ENCODE data around the gene TADA2B.

TADA2B gene

GRCh38 chr4:7070729-7071511 is 27.7 kb downstream of the TADA2B start:
- H3K4me3 ChIP-seq (ENCODE audit: low read depth, low read length) = no peak overlapping the region
- TF ChIP-seq, protein P1, sequence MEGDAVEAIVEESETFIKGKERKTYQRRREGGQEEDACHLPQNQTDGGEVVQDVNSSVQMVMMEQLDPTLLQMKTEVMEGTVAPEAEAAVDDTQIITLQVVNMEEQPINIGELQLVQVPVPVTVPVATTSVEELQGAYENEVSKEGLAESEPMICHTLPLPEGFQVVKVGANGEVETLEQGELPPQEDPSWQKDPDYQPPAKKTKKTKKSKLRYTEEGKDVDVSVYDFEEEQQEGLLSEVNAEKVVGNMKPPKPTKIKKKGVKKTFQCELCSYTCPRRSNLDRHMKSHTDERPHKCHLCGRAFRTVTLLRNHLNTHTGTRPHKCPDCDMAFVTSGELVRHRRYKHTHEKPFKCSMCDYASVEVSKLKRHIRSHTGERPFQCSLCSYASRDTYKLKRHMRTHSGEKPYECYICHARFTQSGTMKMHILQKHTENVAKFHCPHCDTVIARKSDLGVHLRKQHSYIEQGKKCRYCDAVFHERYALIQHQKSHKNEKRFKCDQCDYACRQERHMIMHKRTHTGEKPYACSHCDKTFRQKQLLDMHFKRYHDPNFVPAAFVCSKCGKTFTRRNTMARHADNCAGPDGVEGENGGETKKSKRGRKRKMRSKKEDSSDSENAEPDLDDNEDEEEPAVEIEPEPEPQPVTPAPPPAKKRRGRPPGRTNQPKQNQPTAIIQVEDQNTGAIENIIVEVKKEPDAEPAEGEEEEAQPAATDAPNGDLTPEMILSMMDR (IDR thresholded peaks at IDR 0.05; ENCODE audit: borderline replicate concordance, insufficient read depth, low read depth, low read length) = peak; percentile 97

DNA sequence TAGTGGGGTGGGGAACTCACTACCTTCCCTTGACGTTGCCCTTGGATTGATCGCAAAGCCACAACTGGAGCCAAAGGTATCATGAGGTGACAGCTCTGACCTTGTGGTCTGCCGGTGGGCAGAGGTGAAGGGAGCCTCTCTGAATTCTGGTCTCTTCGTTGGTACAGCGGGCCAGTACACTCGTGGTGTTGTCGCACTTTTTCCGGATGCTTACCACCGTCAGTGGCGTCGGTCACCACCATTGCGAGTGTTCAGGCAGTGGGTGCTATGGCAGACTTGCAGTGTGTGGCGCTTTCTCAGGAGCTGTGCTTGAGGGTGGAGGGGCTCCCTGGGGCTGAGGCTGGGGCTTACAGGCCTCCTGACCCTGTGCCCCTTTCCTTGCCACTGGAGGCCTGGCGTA is 29.9 kb downstream of the TADA2B start:
- H3K4me3 ChIP-seq (ENCODE audit: low read depth, low read length) = no peak overlapping the region
- TF ChIP-seq, protein P1 (IDR thresholded peaks at IDR 0.05; ENCODE audit: borderline replicate concordance, insufficient read depth, low read depth, low read length) = no peak

GRCh38 chr4:7073526-7074390 is 30.6 kb downstream of the TADA2B start:
- TF ChIP-seq, protein P1 (IDR thresholded peaks at IDR 0.05; ENCODE audit: borderline replicate concordance, insufficient read depth, low read depth, low read length) = no peak
- no peak overlapping the region for H3K4me3 ChIP-seq (ENCODE audit: low read depth, low read length)

DNA sequence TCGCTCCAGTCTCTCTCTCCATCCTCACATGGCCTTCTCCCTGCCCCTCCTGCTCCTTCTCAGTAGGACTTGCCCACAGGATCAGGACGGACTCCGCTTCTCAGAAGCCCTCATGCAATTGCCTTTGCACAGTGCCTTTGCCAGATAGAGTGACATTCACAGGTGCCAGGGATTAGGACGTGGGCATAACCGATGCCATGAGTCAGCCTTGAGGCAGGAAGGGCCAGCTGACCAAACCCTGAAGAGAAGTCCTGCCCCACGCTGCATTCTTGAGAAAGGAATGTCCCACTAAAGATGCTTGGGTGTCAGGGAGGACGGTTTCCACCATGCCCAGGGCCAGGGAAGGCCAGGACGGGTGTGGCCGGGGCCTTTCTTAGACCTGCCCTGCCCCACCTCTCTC is 31.3 kb downstream of the TADA2B start:
- TF ChIP-seq, protein P1 (IDR thresholded peaks at IDR 0.05; ENCODE audit: borderline replicate concordance, insufficient read depth, low read depth, low read length) = no peak
- no peak overlapping the region for H3K4me3 ChIP-seq (ENCODE audit: low read depth, low read length)

DNA sequence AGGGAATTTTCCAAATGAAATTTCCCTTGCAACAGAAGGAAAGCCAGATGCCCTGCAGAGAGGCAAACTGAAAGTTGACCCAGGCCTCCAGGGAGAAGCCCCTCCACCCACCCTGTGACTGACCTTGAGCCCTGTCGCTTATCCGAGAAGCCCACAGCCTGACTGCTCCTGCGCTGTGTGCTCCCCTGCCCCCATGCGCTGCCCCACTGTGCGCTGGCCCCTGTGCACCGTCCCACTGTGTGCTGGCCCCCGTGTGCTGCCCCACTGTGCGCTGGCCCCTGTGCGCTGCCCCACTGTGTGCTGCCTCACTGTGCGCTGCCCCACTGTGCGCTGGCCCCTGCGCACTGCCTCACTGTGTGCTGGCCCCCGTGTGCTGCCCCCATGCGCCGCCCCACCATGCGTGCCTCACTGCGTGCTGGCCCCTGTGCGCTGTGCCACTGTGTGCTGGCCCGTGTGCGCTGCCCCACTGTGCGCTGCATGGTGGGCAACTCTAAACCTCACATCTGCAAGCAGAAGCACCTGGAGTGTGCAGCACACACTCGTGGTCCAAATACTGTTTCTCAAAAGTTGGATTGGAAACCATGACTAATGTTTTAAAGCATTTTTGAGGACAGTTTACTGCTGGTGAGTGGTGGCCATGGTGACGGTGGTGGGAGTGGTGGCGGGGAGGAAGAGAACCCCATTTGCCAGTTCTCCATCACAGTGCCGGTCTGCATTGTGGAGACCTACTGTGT is 33.0 kb downstream of the TADA2B start:
- H3K4me3 ChIP-seq (ENCODE audit: low read depth, low read length) = no peak overlapping the region
- TF ChIP-seq, protein P1 (IDR thresholded peaks at IDR 0.05; ENCODE audit: borderline replicate concordance, insufficient read depth, low read depth, low read length) = no peak

DNA sequence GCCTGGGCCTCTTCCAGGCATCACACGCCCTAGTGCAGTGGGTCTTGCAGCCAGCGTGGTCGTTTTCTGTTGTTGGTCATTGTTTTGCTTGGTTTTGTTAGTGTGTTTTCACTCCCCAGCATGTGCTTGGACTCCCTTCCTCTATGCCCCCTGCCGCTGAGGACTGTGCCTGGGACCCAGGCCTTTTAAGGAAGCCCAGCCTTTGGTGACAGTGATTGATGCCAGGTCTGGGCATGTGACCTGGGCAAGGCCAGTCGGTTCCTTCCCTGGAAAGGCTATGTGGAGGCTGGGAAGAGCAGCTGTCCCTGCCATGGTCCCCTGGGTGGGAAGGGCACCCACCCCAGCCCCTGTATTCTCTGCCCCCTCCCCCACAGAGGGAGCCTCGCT is 33.5 kb downstream of the TADA2B start:
- no peak overlapping the region for H3K4me3 ChIP-seq (ENCODE audit: low read depth, low read length)
- TF ChIP-seq, protein P1 (IDR thresholded peaks at IDR 0.05; ENCODE audit: borderline replicate concordance, insufficient read depth, low read depth, low read length) = no peak
